ENCODE data around the gene GLUL.

GRCh38 chr1:182359645-182360044, 31.9 kb downstream of the GLUL start:
- TF ChIP-seq ZNF555 (tag by site-specific recombination; conservative IDR thresholded peaks at IDR 0.05) = no peak
- no peak for TF ChIP-seq CTCF (tag by site-specific recombination; IDR thresholded peaks at IDR 0.05)
- TF ChIP-seq PBX3 (CRISPR knock-in tag; IDR thresholded peaks at IDR 0.05) = no peak
- TF ChIP-seq ZNF48 (tag by site-specific recombination; IDR thresholded peaks at IDR 0.05) = no peak
- no peak for TF ChIP-seq ZNF677 (tag by site-specific recombination; IDR thresholded peaks at IDR 0.05)
- no peak for TF ChIP-seq ZNF488 (tag by site-specific recombination; IDR thresholded peaks at IDR 0.05)
- TF ChIP-seq ZBTB49 (tag by site-specific recombination; IDR thresholded peaks at IDR 0.05; ENCODE audit: low read depth) = no peak
- no peak for TF ChIP-seq SP2 (tag by site-specific recombination; IDR thresholded peaks at IDR 0.05)
- no peak for TF ChIP-seq ZXDB (tag by site-specific recombination; IDR thresholded peaks at IDR 0.05)
- no peak for TF ChIP-seq ZSCAN30 (tag by site-specific recombination; IDR thresholded peaks at IDR 0.05)
- no peak for TF ChIP-seq INSM2 (tag by site-specific recombination; IDR thresholded peaks at IDR 0.05)

Measured in HEK293 (cell line).